ENCODE data around the gene CDH23.
A peak's percentile ranks its signal among the peaks of the same experiment; 100 is the strongest.

CDH23 gene

DNA sequence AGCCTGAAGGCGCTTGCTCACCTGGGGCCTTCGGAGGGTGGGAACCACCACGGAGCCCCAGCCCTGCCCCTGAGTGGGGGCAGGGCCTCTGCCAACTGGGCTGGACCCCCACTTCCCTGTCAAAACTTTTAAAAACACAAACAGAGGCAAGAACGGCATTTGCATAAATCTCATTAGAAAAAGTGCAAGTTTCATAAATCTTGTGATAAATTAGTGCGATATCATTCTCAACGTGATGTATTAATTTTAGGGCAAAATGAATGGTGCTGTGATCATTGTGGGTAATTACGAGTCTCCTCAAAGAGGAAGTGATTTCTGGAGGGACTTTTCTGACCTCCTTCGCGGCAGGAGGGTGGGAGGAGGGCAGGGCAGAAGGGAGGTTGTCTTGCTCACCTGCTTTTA is 98.3 kb downstream of the CDH23 start:
- DNase-seq = no peak

DNA sequence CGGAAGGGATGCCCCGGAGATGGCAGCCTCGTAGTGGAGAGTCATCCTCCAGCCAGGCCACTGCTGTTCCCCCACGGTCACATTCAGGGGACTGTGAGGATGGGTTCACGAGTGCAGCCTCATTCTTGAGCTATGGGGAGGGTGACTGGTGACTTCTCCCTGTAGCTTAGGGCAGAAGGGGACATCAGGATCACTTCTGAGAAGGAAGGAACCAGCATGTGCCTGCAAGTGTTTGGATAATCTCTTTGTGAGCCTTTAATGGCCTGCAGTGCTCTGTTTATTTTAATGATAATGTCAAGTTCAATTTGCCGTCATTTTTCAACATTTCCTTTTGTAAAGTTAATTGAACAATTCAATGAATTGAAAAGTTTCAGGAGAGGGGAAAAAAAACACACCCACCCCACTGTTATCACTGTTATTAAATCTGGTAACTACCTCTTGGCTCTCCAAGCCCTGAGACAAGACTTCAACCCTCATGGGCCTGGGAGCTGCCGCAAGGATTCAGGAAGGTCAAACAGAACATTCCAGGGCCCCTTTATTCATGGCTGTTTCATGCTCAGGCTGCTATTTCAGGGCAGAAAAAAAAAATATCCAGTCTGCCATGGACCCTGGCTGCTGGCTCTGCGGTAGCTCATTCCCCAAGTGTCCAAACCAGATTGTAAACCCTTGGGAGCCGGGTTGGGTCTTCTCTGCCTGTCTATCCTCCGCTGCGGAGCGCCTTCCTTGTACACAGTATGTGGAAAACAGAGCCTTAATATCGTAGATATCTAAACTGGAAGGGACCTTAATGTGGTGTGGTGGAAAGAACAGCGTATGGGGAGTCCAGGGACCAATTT is 100.4 kb downstream of the CDH23 start:
- no peak for DNase-seq

DNA sequence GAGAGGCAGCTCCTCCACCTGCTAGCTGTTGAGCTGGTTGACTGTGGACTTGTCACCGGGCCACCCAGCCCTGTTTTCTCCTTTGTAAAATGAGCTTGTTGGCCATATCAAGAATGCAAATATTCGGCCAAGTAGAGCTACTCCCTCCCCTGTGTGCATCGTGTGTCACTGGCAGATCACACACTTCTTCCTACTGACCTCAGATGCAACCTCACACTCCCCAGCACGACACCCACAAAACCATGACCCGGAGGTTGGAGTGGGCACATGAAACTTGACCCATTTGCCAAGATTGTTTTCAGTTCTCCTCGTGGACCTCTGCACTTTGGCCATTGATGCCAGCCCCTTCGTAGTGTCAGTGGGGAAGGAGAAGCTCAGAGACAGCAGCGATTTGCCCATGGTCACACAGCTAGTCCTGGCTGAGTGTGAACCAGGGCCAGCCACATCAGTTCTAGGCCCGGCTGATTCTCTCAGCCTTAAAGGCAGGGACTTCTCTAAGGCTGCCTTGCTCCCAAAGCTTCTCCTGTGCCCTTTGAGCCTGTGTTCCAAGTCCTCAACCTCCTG is 101.1 kb downstream of the CDH23 start:
- no peak for DNase-seq

DNA sequence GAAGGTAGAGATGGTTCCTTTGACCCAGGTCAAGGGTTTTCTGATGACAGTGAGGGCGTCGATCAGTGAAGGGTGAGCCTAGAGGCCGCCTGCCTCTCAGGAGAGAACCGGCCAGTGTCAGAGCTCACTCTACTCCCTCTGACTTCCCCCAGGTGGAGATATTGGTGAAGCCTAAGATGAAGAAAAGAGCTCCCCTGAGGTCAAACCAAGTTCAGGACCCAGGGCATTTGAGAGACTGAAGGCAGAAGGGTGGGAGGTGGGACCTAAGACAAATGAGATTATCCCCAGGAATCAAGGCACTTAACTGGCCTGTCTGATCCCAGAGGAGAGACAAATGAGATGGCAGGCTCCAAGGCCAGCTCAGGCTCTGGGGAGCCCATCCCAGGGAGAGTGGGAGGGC is 104.7 kb downstream of the CDH23 start:
- no peak for DNase-seq

DNA sequence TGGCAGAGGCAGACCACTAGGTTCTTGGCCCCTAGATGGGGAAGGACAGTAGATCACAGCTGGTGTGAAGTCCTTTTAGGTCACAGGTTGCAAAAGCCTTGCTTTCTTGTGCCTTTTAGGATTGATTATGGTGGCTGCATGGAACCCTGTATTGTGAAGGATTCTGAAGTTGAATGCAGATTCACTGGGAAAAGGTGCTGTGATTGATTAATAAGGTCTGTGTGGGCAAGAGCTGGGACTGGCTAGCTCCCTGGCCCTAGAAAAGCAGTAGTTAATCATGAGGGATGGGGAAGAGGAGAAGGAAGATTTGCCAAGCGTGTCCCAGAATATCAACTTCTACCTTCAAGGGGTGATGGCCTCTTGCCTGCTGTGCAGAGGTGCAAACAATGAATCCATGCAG is 105.5 kb downstream of the CDH23 start:
- DNase-seq = no peak

DNA sequence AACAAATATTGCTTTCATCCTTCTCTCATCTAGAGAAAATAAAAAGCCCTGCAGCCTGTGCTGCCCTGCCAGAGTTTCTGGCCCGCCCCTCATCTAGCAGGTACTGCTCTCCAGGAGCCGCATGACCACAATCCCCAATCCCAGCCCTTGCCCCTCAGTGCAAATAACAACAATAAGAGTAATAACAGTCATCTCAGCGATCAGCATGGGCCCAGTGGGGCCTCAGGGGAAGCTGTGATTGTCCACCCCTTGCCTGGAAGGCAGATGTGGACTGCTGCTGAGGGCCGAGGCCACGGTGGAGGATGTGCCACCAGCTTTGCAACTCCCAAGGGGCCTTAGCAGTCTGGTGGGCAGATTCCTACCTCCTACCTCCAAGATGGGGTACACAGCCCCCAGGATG is 106.1 kb downstream of the CDH23 start:
- no peak for DNase-seq

DNA sequence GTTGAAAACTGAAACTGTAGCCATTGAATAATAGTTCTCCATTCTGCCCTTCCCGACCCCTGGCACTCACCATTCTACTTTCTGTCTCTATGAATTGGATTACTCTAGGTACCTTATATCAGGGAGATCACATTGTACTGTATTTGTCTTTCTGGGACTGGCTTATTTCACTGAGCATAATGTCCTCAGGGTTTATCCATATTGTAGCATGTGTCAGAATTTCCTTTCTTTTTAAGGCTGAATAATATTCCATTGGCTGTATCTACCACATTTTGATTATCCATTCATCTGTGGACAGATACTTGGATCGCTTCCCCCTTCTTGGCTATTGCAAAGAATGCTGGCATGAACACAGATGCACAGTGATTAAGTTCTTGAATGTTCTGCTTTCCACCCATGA is 107.4 kb downstream of the CDH23 start:
- no peak for DNase-seq

DNA sequence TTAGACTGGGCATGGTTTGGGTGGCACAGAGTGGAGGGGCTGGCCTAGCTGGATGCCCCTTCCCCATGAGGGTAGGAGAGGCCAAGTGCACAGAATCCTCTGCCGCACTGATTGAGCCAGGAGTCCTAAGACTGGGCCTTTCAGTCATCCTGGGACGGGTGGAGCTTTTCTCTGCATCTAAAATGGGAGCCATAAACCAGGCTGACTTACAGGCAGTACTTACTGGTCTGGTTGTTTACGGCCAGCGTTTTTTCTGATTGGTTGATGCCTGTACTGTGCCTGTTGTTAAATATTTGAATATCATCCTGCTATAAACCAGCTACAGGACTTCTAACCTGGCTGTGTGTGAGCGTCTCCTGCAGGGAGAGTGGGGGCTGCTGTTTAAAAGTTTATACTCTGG is 107.8 kb downstream of the CDH23 start:
- no peak for DNase-seq

DNA sequence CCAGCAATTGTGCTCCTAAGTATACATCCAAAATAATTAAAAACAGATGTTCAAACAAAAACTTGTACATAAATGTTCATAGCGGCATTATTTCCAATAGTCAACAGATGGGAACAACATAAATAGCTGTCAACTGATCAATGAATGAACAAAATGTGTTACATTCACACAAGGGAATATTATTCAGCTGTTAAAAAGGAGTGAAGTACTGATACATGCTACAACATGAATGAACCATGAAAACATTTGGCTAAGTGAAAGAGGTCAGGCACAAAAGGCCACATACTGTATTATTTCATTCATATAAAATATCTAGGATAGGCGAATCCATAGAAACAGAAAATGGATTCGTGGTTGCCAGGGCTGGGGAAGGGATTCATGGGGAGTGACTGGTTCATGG is 109.1 kb downstream of the CDH23 start:
- no peak for DNase-seq

DNA sequence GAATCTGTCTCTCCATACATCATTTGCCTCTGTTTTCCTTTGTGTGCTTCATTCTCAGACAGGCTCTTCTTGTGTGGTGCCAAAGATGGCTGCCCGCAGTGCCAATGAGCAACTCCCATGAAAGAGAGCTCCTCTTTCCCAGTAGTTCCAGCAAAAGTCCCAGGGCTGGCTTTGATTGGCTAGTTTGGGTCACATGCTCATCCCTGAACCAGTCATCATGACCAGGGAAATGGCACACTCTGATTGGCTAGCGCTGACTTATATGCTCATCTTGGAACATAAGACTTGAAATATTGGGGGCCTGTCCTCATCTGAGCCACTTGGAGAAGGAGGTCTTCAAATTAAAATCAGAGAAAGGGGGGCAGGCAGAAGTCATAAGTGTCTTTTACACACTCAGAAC is 112.7 kb downstream of the CDH23 start:
- DNase-seq = no peak

DNA sequence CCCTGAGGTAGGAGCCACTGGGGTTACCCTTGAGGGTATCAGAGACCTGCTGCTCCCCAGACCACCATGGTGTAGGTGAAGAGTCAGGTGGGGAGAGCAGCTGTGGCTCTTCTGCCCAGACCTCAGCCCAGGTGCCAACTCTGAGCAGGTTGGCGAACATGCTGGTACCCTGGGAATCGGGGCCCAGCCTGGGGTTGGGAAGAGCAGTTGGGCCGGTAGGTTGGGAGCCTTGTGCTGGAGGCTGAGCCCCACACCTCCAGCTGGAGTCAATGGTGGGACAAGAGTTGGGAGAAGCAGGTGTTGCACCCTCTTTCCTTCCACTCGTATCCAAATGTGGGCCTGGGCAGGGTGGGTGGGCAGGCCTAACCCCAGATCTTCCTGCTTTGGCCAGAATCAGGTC is 114.5 kb downstream of the CDH23 start:
- no peak for DNase-seq

DNA sequence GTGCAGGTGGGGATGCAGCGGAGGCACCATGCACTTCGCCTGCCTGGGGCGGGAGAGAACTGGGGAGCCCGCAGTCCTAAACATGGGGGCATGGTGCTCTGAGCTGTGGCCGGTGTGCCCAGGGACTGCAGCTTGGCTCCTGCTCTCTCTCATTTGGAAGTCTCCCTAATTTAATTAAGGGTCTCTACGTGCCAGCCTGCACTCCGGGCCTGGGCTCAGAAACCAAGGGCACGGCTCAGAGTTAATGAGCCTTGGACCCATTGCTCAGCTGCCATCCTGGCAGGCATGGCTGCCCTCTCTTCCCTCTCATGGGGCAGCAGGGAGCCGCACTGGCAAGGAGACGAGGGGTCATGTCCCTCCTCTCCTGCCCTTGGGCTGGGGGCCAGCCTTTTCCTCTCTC is 115.6 kb downstream of the CDH23 start:
- no peak for DNase-seq

DNA sequence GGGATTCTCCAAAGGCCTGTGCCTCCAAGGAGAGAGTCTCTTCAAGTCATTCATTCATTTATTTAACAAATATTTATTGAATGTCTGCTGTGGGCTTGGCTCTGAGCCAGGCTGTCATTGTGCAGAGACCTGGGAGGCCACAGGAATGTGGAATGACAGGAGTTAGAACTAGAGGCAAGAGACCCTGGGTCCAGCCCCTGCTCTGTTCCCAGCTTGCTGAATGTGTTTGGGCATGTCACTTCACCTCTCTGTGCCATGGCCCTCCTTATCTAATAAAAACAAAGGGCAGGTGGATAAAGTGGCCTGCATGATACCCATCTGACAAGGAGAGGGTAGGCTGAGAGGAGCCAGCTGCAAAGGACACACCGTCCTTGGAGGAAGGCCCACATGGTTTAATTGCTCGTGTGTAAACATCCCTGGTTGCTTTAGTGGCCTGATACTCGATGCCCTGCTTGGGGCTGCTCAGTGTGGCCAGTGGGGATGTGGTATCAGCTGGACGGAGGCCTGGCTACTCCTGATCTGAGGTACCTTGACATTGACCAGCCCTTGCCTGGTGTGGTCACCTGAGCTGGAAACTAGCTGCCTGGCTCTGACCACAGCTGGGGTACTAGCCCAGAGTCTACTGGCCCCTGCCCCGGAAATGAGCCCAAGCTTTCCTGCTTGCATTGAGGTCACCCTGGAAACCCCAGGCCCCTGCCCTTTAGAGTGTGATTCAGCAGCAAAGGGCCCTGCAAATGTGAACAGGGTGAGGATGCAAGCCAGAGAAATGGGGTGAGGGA is 116.2 kb downstream of the CDH23 start:
- DNase-seq = peak; percentile 7

DNA sequence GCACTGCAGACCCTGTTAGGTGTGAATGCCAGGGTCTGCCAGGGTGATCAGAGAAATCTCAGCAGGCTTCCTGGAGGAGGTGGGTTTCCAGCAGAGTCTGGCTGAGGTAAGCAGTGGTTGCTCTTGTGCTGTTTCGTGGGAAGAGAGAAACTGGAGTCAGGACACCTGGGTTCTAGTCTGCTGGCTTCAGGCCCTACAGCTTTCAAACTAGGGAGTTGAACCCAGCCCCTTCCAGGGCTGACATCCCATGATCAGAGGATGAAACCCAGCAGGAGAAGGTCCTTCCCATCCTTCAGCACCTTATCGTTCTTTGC is 116.8 kb downstream of the CDH23 start:
- DNase-seq = no peak

DNA sequence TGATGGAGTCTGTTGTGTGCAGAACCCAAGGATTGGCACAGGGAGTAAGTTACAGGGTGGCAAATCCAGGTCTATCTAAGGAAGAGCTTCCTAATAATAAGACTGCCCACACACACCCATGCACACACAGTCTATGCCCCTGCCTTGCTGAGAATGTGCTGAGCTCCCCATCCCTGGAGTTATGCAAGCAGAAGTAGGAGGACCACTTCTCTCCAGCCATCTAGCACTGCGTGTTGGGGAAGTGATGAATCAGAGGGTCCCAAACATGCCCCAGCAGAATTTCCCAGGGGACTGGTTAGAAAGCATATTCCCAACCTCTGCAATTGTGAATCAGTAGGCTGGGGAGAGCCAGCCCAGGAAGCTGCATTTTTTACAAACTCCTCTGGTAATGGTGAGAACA is 117.2 kb downstream of the CDH23 start:
- DNase-seq = no peak

DNA sequence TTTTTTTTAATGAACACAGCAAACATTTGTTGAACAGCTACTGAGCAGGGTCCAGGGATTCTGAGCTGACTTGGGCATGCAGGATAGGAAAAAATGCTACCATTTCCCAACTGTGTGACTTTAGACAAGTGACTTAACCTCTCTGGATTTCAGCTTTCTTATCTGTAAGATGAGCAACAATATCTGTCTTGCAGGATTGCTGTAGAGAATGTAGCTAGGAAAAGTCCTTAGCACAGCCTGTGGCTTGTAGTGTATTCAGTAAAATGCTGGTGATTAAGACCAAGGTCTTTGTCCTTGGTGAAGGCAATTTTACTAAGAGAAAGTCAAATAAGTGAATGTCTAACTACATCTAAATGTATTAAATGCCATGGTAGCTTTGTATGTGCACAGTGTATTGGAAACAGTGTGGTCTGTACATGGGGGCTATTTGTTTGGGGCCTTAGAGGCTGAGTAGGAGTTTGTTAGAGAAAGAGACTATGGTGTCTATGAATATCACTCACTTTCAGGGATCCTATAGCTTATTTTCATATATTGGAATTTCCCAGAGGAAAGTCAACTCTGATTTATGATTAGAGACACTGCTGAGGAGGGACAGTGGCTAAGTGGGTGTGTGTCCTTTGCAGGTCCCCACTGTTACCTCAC is 118.9 kb downstream of the CDH23 start:
- DNase-seq = no peak

DNA sequence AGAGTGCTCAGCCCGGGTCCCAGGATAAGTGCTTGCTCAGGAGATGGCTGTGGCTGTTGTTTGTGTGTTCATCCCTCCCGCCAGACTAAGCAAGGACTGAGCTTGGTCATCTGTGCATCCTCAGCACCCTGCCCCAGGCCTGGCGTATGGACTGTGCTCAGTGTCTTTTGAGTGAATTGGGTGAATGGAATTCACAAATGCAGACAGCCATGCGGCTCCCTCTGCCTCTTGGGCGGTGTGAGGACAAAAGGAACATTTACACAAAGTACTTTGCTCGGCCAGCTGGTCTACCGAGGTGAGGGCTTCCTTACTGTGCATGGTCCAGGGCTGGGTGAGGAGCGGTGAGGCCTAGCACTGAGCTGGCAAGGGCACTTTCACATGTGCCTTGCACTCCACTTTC is 120.2 kb downstream of the CDH23 start:
- no peak for DNase-seq

DNA sequence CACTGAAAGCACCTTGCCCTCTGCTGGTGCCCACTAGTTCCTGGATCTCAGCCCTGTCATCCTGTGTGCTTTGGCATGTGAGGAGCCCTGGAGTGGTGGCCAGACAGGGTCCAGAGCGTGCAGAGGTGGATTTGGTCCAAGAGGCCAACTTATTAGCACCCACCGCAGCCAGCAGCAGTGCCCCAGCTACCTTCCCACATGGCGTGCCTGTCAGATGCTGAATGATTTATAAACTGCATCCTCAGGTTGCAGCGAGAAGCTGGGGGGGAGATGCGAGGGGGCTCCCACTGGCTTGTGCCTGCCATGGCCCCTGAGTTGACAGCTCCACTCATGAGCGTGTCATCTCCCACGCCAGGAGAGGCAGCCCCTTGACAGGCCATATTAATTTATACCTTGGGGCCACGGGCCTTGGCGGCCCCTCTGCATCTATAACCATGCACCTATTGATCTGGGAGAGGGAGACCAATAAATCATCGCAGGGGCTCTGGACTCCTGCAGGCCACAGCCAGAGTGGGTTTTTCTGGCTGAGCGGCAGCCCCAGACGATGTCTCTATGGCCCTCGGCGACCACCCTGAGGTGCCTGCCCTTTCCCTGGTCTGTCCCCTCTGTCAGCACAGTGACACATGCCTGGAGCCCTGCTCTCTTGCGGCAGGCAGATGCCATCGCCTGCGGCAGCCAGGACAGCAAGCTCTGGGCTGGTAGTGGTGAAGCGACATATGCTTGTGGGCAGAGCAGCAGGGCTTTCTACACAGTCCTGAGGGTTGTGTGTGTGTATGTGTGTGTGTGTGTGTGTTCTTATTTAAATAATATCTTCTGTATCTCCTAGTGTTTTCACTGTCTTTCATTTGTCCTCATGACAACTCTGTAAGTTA is 120.8 kb downstream of the CDH23 start:
- no peak for DNase-seq

DNA sequence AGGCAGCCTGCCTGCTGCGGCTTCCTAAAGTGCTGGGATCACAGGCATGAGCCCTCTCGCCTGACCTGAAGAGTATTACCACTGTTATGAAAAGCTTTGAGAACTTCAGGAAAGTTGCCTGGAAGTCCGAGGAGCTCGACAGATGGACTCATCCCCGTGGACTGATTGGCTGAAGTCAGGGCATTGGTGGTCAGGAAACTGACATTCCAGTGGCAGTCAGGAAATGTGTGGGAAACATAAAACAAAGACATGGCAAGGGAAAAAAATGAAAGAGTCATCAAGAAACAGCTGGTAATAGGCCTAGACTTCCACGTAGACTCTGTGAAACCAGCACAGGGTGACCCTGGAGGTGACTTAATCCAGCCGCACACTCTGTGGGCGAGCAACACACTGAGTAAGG is 123.3 kb downstream of the CDH23 start:
- DNase-seq = no peak

DNA sequence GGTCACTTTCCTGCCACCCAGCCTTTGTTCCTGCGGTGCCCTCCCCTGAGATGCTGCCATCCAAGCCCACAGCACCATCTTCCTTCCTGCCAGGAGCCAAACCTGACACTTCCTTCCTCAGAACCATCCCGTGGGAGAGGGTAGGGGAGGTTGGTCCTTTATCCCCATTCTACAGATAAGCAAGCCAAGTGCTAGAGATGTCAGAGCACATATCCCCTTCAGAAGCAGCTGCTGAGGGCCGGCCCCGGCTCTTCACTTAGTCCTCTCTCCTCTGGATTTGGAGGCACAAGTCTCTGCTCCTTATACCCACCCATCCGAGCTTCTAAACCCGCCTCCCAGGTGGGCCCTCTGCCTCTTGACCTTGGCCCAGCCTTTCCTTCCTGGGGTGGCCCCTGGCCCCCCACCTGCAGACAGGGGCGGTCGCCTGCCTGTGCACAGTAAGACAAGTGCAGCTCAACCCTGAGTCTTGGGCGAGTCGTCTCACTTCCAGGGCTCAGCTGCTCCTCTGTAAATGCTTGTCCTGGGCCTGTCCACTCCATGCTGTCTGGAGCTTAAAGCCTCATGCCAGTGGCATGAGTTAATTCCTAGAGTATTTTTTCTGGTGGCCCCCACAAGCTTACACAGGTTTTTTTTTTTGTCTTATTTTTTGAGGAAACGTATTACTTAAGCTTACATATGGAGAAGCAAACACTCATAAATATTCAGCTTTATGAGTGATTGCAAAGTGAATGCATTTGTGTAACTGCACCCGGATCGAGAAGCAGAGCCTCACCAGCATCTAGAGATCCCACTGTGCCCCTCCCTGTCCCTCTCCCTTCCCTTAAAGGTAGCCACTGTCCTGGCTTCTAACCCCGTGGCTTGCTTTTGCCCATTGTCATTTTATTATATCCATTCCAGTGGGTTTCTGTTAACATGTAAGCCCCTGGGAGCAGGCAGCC is 125.1 kb downstream of the CDH23 start:
- DNase-seq = no peak

DNA sequence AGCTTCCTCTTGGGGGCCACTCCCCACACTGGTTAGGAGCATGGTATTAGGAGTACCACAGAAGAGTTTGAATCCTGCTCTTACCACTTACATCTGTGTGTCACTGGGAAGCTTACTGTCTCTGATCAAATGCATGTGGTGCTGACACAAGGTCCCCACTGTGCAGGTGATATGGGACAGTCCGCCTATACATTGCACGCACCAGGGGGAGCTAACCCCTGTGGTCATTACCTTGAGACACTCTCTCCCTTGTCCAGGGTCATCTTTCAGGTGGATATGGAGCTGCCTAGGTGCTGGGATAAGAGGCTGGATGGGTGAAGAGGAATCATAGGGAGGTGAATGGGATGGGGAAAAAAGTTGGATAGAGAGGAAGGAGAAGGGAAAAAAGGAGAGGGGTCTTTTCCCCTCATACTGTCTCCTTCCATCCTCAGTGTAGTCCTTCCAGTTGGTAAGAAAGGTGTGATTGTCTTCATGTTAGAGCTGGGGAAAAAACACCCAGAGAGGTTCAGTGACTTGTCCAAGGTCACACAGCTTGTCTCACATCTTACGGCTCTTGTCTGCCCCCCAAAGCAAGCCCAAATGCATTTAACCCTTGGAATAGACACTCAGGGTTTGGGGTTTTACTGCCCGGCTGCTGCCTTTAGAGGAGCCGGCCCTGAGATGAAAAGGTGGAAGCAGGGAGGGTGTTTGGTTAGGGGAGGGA is 125.9 kb downstream of the CDH23 start:
- DNase-seq = no peak
